HS-27A (cell line): Measurements from ENCODE around the gene NPPB.

Experiments
- DNase-seq: peaks from one replicate; pipeline ENCODE4 v3.0.0-alpha.2; 2012; ENCODE audit warnings: low read depth, missing footprints

NPPB gene

DNA sequence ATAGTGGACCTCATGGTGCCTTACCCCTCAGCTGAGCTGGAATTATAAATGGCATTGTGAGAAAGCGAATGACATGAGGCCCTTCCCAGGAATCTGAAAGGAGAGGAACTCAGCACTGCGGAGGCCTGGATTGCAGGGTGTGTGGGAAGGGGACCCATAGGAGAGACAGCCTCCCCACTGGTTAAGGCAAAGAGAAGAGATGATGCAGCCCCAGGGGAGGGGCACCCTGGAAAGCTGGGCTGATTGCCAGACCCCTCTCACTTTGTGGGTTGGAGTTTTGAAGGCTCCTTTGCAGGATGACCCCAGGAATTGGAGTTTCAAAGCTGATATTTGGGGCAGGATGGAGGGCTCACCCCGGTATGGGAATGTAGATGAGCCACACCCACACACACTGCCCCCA lies 2.0 kb downstream of the NPPB start:
- DNase-seq: no peak

DNA sequence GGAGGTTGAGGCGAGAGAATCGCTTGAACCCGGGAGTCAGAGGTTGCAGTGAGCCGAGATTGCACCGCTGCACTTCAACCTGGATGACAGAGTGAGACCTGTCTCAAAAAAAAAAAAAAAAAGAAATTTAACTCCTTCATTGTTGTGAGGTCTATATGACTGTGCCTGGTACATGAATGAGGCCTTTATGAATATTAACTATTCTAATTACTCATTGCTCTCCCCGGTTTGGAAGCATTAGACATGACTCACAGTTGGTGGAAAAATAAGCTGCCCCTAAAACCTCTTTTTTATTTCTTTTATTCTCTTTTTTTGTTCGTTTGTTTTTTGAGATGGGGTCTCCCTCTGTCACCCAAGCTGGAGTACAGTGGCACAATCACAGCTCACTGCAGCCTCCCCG lies 3.3 kb downstream of the NPPB start:
- DNase-seq: no peak

DNA sequence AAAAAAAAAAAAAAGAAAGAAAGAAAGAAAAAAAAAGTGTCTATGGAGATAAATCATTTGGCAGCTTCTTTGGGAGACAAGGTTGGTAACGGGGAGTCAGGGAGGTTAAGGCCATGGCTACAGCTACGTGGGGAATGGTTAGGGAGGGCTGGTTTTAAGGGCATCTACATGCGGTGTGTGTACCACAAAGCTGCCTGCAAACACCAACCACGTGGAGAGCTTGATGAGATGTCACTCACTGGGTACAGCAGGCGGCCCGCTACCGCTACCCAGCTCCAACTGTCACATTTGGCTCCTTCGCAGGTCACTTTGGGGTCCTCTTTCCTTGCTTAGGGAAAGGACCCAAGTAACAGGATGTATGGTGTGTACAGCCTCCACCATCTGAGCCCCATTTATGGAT lies 4.2 kb downstream of the NPPB start:
- DNase-seq: no peak

DNA sequence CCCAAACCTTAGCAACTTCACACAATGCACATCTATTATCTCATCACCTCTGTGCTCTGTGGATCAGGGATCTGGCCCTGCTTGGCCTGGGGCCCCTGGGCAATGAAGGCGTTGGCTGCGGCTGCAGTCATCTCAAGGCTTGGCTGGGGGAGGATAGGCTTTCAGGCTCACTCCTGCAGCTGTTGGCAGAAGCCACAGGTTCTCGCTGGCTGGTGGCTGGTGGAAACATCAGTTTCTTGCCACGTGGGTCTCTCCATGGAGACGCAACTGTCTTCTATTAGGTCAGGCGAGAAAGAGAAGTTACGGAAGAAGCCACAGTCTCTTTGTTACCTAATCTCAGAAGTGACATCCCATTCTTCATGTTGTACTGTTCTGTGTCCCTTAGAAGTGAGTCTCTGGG lies 7.6 kb downstream of the NPPB start:
- DNase-seq: no peak

DNA sequence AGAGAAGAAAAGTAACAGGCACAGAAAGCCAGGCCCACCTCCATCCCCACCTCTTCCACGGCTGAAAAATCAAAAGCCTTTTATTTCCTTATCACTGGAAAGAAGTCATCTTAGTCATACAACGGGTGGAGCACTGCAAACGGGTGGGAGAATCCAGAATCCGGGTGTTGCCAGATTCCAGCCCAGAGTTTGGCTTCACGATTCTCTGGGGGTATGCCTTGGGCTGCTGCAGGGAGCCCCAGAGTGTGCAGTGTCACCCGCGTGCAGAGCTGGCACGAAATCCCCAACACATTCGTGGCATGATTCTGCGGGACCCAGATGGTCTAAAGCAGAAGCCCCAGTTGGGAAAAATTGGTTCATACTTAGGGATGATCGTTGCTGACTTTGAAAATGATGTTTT lies 8.6 kb downstream of the NPPB start:
- DNase-seq: no peak

DNA sequence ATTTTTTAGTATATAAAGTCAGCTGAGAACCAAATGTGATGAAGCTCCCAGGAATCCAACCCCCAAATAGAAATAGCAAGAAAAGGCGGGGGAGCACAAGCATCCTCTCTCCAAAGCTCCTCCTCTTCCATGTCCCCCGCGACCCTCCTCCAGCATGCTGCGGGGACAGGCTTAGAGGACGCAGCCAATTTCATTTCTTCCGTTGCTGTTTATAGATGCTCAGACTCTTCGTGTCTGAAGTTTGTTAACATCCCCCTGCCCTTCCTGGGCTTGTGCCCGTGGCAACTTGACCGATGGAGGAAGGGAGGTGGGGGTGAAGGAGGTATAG lies 10.4 kb downstream of the NPPB start:
- no peak for DNase-seq

DNA sequence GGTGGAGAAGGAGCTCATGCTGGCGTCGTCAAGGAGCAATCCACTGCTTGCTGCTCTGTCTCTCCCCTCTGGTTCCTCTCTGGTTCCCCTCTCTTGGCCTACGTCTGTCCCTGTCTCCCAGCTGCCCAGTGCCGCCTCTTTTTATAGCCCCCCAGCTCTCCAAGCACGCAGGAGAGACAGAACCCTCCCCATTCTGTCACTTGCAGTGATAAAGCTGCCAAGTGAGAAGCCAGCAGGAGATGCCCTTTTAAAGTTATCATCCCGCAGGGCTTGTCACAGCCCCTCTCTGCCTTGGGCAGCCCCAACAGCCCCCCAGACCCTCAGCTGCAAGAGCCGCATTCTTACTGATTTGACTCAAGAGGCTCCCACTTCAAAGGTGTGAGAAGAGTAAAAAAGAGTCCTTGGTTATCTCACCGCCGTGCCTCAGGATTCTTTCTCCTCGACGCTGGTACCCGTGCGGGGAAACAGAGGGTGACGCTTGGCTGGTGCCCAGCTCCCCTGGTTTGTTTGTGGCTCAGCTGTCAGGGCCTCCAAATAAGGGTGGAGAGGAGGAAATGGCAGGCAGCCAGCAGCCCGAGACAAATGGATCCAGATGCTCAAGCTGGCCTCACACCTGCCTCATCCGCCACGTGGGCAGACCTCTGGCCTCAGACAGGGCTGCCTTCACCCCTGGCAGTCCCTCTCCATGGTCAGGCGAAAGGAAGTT lies 10.9 kb downstream of the NPPB start, which contains the start of gene NPPA:
TSS of gene NPPA (minus strand) at position 117 of the 706 bp plus-strand sequence. CDS start at position 18, 99 bp downstream.
- no peak for DNase-seq

DNA sequence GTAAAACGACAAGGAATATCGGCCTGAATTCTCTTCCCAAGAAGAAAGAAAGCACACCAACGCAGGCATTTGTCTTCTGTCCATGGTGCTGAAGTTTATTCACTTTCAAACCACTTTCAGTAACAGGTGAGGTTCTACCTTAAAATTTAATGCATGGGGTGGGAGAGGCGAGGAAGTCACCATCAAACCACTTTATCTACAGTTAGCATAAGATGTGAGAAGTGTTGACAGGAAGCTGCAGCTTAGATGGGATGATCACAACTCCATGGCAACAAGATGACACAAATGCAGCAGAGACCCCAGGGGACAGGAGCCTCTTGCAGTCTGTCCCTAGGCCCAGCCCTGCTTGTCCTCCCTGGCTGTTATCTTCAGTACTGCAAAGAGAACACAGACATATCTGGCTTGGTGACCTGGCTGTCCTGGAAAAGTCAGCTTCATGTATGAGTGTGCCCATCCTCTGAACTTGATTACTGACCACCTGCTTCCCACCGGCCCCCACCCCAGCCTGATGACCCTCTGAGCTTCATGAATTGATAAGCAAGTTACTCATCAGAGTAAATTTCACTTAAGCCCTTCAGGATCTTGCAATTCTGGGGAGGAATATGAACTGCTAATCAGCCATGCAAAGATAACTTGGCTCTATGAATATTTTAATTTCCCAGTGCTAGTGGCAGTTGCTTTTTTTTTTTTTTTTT lies 13.0 kb downstream of the NPPB start:
- no peak for DNase-seq

DNA sequence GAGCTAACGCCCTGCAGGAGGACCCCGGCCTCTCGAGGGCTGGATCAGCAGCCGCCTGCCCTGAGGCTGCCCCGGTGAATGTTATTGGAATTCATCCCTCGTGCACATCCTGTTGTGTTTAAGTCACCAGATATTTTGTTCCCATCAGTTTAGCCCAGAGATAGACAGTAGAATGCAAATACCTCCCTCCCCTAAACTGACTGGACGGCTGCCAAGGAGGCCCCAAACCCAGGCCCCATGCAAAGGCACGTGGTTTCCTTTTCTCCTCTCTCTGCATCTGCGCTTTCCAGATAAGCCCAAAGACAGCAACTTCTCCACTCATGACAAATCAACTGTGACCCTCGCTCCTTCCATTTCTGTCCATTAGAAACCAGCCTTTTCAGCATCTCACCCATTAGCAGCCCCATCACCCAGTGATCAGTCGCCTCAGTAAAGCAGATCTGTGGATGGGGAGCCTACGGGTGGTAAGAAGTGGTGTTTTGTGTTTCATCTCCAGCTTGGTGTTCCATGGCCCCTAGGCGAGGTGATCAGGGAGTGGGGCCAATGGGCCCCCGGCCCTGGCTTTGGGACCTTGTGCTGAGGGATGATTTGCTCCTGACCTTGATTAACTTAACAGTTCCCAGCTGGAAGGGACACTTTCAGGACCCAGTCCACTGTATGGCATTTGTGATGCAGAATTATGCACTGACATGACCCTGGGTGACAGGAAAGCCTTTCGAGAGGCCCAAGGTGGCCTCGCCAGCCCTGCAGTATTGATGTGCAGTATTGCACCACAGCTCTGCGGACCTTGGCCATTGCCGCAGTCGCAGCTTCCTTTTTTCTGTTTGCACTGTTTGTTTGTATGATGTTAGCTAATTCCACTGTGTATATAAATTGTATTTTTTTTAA lies 16.3 kb downstream of the NPPB start:
- DNase-seq: no peak

DNA sequence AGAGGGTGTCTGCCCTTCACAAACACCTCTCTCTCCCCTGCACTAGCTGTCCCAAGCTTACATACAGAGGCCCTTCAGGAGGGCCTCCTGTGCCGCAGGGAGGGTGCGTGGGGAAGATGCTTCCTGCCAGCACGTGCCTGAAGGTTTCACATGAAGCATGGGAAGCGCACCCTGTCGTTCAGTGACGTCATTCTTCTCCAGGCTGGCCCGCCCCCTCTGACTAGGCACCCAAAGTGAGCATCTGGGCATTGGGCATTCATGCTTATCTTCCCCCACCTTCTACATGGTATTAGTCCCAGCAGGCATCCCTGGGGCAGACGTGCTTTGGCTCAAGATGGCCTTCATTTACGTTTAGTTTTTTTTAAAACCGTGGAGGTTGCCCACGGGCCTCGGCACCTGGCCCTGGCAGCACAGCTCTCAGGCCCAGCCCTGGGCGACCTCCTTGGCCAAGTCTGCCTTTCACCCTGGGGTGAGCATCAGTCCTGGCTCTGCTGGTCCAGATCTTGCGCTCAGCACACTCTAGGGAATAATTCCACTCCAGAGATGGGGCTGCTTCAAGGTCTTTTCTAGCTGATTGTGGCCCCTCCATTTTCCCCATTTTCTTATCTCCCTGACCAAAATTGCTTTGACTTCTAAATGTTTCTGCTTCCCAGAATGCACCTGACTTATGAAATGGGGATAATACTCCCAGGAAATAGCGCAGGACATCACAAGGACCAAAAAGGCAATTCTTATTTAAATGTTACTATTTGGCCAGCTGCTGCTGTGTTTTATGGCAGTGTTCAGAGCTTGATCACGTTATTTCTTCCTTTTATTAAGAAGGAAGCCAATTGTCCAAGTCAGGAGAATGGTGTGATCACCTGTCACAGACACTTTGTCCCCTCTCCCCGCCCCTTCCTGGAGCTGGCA lies 17.2 kb downstream of the NPPB start:
- no peak for DNase-seq

DNA sequence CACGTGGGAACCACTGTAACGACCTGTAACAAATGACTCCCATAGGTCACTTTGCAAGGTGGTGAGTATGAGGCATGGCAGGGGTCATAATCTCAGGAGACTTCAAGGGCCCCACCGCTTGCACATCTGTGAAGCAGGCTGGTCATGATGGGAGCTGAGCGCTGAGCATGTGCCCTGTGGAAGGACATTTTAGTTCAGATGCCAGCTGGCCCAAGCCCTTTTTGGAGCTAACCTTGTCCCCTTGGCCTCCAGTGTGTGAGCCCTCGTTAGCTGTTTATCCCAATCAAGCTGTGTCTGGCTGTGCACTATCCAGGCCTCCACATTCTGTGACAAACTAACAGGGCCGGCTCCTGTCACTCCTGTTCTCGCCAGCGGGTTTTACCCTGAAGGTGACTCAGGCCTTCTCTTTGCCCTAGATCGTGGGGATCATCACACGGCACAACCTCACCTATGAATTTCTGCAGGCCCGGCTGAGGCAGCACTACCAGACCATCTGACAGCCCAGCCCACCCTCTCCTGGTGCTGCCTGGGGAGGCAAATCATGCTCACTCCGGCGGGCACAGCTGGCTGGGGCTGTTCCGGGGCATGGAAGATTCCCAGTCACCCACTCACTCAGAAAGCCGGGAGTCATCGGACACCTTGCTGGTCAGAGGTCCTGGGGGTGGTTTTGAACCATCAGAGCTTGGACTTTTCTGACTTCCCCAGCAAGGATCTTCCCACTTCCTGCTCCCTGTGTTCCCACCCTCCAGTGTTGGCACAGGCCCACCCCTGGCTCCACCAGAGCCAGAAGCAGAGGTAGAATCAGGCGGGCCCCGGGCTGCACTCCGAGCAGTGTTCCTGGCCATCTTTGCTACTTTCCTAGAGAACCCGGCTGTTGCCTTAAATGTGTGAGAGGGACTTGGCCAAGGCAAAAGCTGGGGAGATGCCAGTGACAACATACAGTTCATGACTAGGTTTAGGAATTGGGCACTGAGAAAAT lies 18.7 kb downstream of the NPPB start:
- no peak for DNase-seq

DNA sequence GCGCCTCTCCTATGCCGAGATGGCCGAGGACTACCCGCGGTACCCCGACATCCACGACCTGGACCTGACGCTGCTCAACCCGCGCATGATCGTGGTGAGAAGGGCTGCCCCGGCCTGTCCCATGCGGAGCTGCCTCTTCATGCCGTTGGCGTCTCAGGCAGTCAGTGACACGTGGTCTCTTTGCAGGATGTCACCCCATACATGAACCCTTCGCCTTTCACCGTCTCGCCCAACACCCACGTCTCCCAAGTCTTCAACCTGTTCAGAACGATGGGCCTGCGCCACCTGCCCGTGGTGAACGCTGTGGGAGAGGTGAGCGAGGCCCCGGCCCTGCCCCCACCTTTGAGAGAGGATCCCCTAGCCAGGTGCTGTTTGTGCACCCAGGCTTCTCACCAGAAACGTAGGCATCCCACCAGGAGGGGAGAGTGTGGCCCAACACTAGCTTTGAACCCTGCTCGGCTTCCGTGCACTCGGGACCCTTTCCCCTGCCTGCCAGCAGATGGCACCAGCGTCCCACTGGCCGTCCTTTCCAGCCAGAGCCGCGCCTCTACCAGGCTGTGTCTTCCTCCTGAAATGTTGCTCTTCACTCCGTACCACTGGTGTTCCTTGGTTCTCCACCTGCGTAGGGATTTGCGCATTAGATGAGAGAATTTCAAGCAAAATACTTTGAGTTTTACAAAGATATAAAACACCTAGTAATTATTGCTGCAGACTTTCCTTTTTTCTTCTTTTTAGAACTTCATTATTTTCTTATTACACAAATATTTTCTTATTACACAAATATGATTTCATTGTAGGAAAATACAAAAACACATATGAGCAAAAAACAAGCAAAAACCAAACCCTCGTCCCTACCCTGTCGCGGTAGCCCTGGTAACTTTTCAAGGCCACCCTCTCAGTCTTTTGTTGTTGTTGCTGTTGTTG lies 20.1 kb downstream of the NPPB start:
- DNase-seq: no peak

DNA sequence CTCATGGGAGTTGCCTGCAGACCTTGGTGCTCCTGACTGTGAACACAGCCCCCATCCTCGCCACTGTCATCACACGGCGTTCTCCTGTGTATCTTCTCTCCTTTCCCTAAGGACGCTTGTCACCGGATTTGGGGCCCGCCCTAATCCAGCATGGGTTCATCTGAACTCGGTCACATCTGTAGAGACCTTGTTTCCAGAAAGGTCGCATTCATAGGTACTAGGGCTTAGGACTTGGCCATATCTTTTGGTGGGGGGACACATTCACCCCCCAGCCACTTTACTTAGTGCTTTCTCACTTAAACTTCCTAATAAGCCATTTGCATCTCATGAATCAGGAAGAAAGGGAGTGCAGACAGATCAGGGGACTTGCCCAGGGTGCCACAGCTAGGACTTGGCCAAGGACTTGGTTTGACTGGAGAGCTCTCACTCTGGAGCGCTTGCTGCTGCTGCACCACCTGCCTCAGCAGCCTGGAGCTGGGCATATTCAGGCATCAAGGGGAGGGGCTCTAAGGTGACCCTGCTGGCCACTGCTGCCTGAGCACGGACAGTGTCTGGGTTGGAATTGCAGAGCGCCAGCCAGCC lies 20.9 kb downstream of the NPPB start:
- no peak for DNase-seq

DNA sequence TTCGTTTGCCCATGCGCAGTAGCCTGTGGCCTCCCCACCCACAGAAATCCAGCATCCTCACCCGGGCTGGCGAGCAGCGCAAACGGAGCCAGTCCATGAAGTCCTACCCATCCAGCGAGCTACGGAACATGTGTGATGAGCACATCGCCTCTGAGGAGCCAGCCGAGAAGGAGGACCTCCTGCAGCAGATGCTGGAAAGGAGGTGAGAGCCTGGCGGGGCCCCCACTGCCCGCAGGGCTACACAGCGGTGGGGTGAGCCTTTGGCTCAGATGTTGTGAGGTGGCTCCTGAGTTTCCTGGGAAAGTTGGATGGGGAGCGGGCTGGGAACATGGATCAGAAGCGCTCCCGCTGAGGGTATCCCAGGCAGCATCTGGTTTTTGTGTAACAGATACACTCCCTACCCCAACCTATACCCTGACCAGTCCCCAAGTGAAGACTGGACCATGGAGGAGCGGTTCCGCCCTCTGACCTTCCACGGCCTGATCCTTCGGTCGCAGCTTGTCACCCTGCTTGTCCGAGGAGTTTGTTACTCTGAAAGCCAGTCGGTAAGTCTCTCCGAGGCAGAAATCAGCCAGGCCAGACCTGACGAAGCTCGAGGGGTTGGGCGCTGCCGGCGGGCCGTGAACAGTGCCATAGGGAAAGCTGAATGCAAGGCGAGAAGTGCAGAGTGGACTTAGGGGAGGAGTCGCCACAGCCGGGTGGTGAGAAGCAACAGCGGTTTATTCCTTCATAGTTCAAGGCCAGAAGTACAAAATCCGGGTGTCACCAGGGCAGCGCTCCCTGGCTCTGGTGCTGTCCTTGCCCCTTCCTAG lies 21.6 kb downstream of the NPPB start:
- no peak for DNase-seq

DNA sequence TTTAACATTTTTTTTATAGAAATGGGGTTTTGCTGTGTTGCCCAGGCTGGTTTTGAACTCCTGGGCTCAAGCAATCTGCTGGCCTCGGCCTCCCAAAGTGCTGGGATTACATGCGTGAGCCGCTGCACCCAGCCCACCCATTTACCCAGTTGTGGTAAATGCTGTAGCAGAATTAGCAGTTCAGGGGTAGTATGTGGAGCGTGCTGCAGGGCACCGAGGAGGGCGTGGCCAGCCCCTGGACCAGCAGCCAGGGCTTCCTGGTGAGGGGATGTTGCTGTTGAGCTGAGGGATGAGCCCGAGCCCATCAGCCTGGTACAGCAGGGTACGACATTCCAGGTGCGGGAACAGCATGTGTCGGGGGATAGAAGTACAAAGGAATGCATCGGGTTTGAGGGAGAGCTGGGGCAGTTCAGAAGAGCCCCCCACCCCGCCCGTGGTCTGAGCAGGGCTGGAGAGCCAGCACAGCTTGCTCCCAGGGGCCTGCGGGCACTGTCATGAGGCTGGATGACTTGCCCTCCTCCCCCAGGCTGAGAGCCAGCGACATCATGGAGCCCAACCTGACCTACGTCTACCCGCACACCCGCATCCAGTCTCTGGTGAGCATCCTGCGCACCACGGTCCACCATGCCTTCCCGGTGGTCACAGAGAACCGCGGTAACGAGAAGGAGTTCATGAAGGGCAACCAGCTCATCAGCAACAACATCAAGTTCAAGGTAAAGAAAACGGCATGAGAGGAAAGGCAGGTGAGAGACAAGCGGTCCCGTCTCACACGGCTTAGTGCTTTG lies 23.1 kb downstream of the NPPB start:
- no peak for DNase-seq

DNA sequence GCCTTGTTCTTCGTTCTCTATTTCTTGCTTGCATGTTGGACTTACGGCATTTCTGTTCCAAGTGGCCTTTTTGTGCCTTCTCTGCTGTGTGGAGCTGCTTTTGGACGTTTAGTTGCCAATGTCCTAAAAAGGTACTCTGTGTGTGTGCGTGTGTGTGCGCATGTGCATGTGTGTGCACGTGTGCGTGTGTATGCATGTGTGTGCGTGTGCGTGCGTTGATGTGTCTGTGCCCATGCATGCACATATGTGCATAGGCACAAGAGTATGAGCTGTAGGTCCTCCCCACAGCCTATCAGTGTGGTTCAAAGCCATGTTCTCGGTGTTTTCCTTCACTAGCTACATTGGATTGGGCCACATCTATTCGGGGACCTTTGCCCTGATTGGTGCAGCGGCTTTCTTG lies 24.8 kb downstream of the NPPB start:
- no peak for DNase-seq

DNA sequence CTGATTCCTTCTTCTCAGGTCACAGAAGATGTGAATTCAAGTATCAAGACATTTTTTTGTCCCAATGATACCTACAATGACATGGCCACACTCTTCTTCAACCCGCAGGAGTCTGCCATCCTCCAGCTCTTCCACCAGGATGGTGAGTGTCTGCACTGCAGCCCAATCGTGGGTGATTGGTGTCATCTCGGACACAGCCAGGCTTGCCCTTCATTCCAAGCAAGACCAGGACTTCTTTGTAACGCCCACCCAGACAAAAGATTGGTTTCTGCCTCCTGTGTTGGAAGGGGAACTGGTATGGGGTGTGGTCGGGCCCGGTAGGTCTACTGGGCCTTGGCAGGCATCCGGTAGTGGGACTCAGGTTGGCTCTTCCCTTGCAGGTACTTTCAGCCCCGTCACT lies 25.2 kb downstream of the NPPB start:
- DNase-seq: no peak
